Kidney (tissue), 14 donors: ENCODE data around the gene PPP5C. TPM values are rescaled to one million over a fixed set of nuclear protein-coding genes. Genes with fewer than 3 reads are reported as not detected.

Experiments
- DNase-seq, 5 donors: peaks; one replicate each; pipeline ENCODE4 v3.0.0-alpha.2; 2013 to 2020
- FAIRE-seq: peaks from 2 replicates; lab custom pipeline; 2012; peaks lifted over from hg19 to GRCh38; lab: Jason Lieb, UNC
- H3K27ac ChIP-seq, 2 donors: one replicate each; pipeline ENCODE4 v1.7.0; 2013; ENCODE audit warnings: low read depth in 2 of 2, low read length in 2 of 2, inconsistent platforms in 1 of 2
- H3K27me3 ChIP-seq: one replicate; pipeline ENCODE4 v1.7.1; 2013; ENCODE audit warnings: low read length, inconsistent platforms; ENCODE audit not compliant: control insufficient read depth, insufficient read depth
- H3K36me3 ChIP-seq, 3 donors: one replicate each; pipeline versions ENCODE4 v1.7.0 to v1.7.1; 2013; ENCODE audit warnings: low read length in 3 of 3, control low read depth in 1 of 3, inconsistent platforms in 1 of 3; ENCODE audit not compliant: insufficient read depth in 3 of 3, control insufficient read depth in 2 of 3
- H3K4me1 ChIP-seq, 3 donors: one replicate each; pipeline versions ENCODE4 v1.7.0 to v1.7.1; 2013; ENCODE audit warnings: low read length in 3 of 3, inconsistent platforms in 1 of 3, low read depth in 1 of 3; ENCODE audit not compliant: control insufficient read depth in 2 of 3, insufficient read depth in 2 of 3
- H3K4me3 ChIP-seq, 3 donors: one replicate each; pipeline versions ENCODE4 v1.7.0 to v1.8.1; 2013; ENCODE audit warnings: low read length in 3 of 3, control low read depth in 1 of 3, inconsistent platforms in 1 of 3
- H3K9ac ChIP-seq, 3 donors: one replicate each; pipeline versions ENCODE4 v1.7.0 to v1.7.1; 2013; ENCODE audit warnings: low read length in 3 of 3, control low read depth in 1 of 3, inconsistent platforms in 1 of 3
- H3K9me3 ChIP-seq, 3 donors: one replicate each; pipeline versions ENCODE4 v1.7.0 to v1.7.1; 2013; ENCODE audit warnings: low read length in 3 of 3, control low read depth in 1 of 3, inconsistent platforms in 1 of 3; ENCODE audit not compliant: control insufficient read depth in 2 of 3, insufficient read depth in 1 of 3
- CTCF ChIP-seq: IDR thresholded peaks from 3 replicates; pipeline ENCODE4 v1.5.1; 2012; ENCODE audit warnings: mild to moderate bottlenecking, moderate library complexity, borderline replicate concordance; ENCODE audit not compliant: insufficient read depth; ENCODE audit errors: extremely low read depth
- intact Hi-C: fragments of 100-400 bp; cut with DNase I; formaldehyde crosslinking; loops from one replicate; pipeline ENCODE4 v1.11.1; 2022
- polyA plus RNA-seq: library from polyadenylated mRNA; stranded (reverse); fragments of 350-450 nt; fragmentation: Illumina TruSeq; extraction: RNeasy Lipid Tissue Mini Kit (QIAGEN cat#74804); gene quantifications from one replicate; pipeline ENCODE4 v1.2.3, GENCODE V29; 2014; ENCODE audit warnings: low read depth, low replicate concordance; ENCODE audit not compliant: insufficient read depth
- total RNA-seq: library from RNA; stranded (reverse); fragmentation: NEBNext Ultra II Directional; extraction: Animal tissue kit (Norgen Biotek cat#: 25700); gene quantifications from one replicate; pipeline ENCODE4 v1.2.1, GENCODE V29; 2021
- donor health status: control.
- donor health status: control.
- donor health status: control.
- donor health status: control.
- donor health status: control.
- donor health status: DM: yes; HTN: yes; CAD: no.
- donor health status: Normal renal cell carcinoma (clear cell type).

Gene PPP5C
- total and polyA plus RNA-seq, 2 donors from 2014 or later, result 54.3 to 63.7 TPM

- DNase-seq (no peak), FAIRE-seq (no peak)
- Histone ChIP-seq H3K36me3 (no peaks in the 10 kb centered on the region), H3K4me1 (peaks cover 2 to 35% (median 19%) of the 10 kb centered on the region in 3 donors), H3K9me3 (no peaks in the 10 kb centered on the region), H3K4me3 (peak overlapping the region; percentile 78 to 94 (median 82)), H3K9ac (peak overlapping the region; percentile 58 to 87 (median 80)), H3K27me3 (no peaks in the 10 kb centered on the region), H3K27ac (peak overlapping the region in 1 of 2 donors; percentile 77)
- intact Hi-C loops, result no loop called here
- no peak for TF ChIP-seq CTCF
Measured at GRCh38 chr19:46347572-46347883, 641 bp downstream of the PPP5C start.

GRCh38 chr19:46347985-46348384 lies 1.1 kb downstream of the PPP5C start:
- H3K4me1 ChIP-seq, result peaks cover 2 to 35% (median 19%) of the 10 kb centered on the region in 3 donors
- H3K27me3 ChIP-seq, result no peaks in the 10 kb centered on the region
- TF ChIP-seq CTCF, result no peak
- peak overlapping the region in 1 of 3 donors; percentile 87 for H3K9ac ChIP-seq
- peaks cover 0 to under 1% (median 0%) of the 10 kb centered on the region in 3 donors for H3K36me3 ChIP-seq
- intact Hi-C loops, result no loop called here
- no peaks in the 10 kb centered on the region for H3K9me3 ChIP-seq
- H3K4me3 ChIP-seq, result peak overlapping the region in 1 of 3 donors; percentile 94
- H3K27ac ChIP-seq, result no peak overlapping the region
- FAIRE-seq, result no peak
- no peak for DNase-seq

- Histone ChIP-seq H3K9me3 (no peaks in the 10 kb centered on the region), H3K9ac (no peak overlapping the region), H3K36me3 (peaks cover 0 to 8% (median 6%) of the 10 kb centered on the region in 3 donors), H3K27ac (no peak overlapping the region), H3K4me3 (no peak overlapping the region), H3K27me3 (no peaks in the 10 kb centered on the region), H3K4me1 (peaks cover 2 to 35% (median 19%) of the 10 kb centered on the region in 3 donors)
- no peak for FAIRE-seq
- TF ChIP-seq CTCF, result no peak
- DNase-seq, result no peak
- intact Hi-C loops, result no loop called here
Measured at GRCh38 chr19:46349311-46349993, 2.6 kb downstream of the PPP5C start.
